ENCODE results near the gene IFNGR2. TPM values are rescaled to one million over a fixed set of nuclear protein-coding genes. Genes with fewer than 3 reads are reported as not detected.

The IFNGR2 gene
- total and polyA plus RNA-seq, 2 of the 8 experiments (the other 6 are each of a cell fraction or from before 2014, with no cell fraction given) = 36.0 to 46.4 TPM

Other genes with a start within 250 kb of the IFNGR2 start
- 13.9 and 16.1 TPM in 2 replicates for gene IFNAR2, start 173.5 kb upstream of the IFNGR2 start, total RNA-seq (2021; fragmentation: NEBNext Ultra II Directional; extraction: Animal tissue kit (Norgen Biotek cat#: 25700))
- 8.6 and 12.2 TPM in 2 replicates for gene IFNAR2, start 173.5 kb upstream of the IFNGR2 start, polyA plus RNA-seq (2011; rRNA removed)
- gene IL10RB, start 137.0 kb upstream of the IFNGR2 start, total RNA-seq (2021; fragmentation: NEBNext Ultra II Directional; extraction: Animal tissue kit (Norgen Biotek cat#: 25700)) = 2.5 and 3.2 TPM in 2 replicates
- 2.7 and 2.9 TPM in 2 replicates for gene IL10RB, start 137.0 kb upstream of the IFNGR2 start, polyA plus RNA-seq (2011; rRNA removed)
- 13.4 and 17.1 TPM in 2 replicates for gene IFNAR1, start 78.4 kb upstream of the IFNGR2 start, total RNA-seq (2021; fragmentation: NEBNext Ultra II Directional; extraction: Animal tissue kit (Norgen Biotek cat#: 25700))
- 3.1 and 3.4 TPM in 2 replicates for gene IFNAR1, start 78.4 kb upstream of the IFNGR2 start, polyA plus RNA-seq (2011; rRNA removed)
- gene TMEM50B, start 76.6 kb downstream of the IFNGR2 start, total RNA-seq (2021; fragmentation: NEBNext Ultra II Directional; extraction: Animal tissue kit (Norgen Biotek cat#: 25700)) = 16.8 and 17.8 TPM in 2 replicates
- 20.5 and 21.9 TPM in 2 replicates for gene TMEM50B, start 76.6 kb downstream of the IFNGR2 start, polyA plus RNA-seq (2011; rRNA removed)
- gene DNAJC28, start 88.3 kb downstream of the IFNGR2 start, total RNA-seq (2021; fragmentation: NEBNext Ultra II Directional; extraction: Animal tissue kit (Norgen Biotek cat#: 25700)) = 4.2 and 4.3 TPM in 2 replicates
- gene DNAJC28, start 88.3 kb downstream of the IFNGR2 start, polyA plus RNA-seq (2011; rRNA removed) = 0.75 and 0.97 TPM in 2 replicates
- gene GART, start 138.7 kb downstream of the IFNGR2 start, total RNA-seq (2021; fragmentation: NEBNext Ultra II Directional; extraction: Animal tissue kit (Norgen Biotek cat#: 25700)) = 231 TPM in 2 replicates
- 20.6 and 23.1 TPM in 2 replicates for gene GART, start 138.7 kb downstream of the IFNGR2 start, polyA plus RNA-seq (2011; rRNA removed)
- gene SON, start 139.6 kb downstream of the IFNGR2 start, total RNA-seq (2021; fragmentation: NEBNext Ultra II Directional; extraction: Animal tissue kit (Norgen Biotek cat#: 25700)) = 270 and 274 TPM in 2 replicates
- gene SON, start 139.6 kb downstream of the IFNGR2 start, polyA plus RNA-seq (2011; rRNA removed) = 113 and 122 TPM in 2 replicates
- 27.9 and 32.5 TPM in 2 replicates for gene DONSON, start 185.3 kb downstream of the IFNGR2 start, total RNA-seq (2021; fragmentation: NEBNext Ultra II Directional; extraction: Animal tissue kit (Norgen Biotek cat#: 25700))
- gene DONSON, start 185.3 kb downstream of the IFNGR2 start, polyA plus RNA-seq (2011; rRNA removed) = 14.0 and 21.9 TPM in 2 replicates
- 15.6 and 16.8 TPM in 2 replicates for gene CRYZL1, start 238.3 kb downstream of the IFNGR2 start, total RNA-seq (2021; fragmentation: NEBNext Ultra II Directional; extraction: Animal tissue kit (Norgen Biotek cat#: 25700))
- 8.3 and 15.8 TPM in 2 replicates for gene CRYZL1, start 238.3 kb downstream of the IFNGR2 start, polyA plus RNA-seq (2011; rRNA removed)
- 78.1 and 81.1 TPM in 2 replicates for gene ITSN1, start 239.1 kb downstream of the IFNGR2 start, total RNA-seq (2021; fragmentation: NEBNext Ultra II Directional; extraction: Animal tissue kit (Norgen Biotek cat#: 25700))
- gene ITSN1, start 239.1 kb downstream of the IFNGR2 start, polyA plus RNA-seq (2011; rRNA removed) = 48.9 and 60.8 TPM in 2 replicates